Measurements from ENCODE around the gene POU5F1.

DNA sequence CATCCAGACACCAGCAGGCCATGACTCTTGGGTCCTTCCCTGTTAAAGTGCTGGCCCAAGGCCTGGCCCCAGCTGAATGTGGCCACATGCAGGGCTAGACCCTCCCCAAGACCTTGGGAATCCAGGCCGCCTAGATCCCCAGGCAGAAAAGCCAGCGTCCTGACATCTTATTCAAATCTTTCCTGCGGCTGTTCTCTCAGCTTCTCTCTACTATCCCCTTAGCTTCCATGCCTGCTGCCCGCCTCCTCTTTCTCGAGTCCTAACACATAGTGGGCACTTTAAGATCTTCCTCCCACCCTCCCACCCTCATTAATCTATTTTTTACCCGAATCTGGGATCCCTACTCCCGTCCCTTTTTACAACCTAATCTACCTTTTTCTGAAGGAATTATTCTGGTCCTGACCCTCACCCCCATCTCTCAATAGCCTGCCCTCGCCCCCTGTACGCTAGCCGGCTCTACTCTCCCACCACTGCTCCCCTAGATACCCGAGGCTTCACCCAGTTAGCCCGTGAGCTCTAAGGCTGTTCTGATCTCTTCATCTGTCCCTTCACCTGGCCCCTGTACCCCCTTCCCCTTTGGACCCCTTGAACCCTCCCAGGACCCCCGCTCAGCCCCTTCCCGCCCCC is 12.9 kb downstream of the POU5F1 start, which contains the start of gene CCHCR1:
- TF ChIP-seq, protein P1, sequence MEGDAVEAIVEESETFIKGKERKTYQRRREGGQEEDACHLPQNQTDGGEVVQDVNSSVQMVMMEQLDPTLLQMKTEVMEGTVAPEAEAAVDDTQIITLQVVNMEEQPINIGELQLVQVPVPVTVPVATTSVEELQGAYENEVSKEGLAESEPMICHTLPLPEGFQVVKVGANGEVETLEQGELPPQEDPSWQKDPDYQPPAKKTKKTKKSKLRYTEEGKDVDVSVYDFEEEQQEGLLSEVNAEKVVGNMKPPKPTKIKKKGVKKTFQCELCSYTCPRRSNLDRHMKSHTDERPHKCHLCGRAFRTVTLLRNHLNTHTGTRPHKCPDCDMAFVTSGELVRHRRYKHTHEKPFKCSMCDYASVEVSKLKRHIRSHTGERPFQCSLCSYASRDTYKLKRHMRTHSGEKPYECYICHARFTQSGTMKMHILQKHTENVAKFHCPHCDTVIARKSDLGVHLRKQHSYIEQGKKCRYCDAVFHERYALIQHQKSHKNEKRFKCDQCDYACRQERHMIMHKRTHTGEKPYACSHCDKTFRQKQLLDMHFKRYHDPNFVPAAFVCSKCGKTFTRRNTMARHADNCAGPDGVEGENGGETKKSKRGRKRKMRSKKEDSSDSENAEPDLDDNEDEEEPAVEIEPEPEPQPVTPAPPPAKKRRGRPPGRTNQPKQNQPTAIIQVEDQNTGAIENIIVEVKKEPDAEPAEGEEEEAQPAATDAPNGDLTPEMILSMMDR (conservative IDR thresholded peaks at IDR 0.05; ENCODE audit: low read depth, low read length) = no peak
- TF ChIP-seq MAFK (IDR thresholded peaks at IDR 0.05; ENCODE audit: low read depth, low read length) (no peak), RCOR1 (IDR thresholded peaks at IDR 0.05; ENCODE audit: insufficient replicate concordance, low read length) (no peak), FOS (IDR thresholded peaks at IDR 0.05; ENCODE audit: low read depth, low read length) (no peak), CHD1 (IDR thresholded peaks at IDR 0.05; ENCODE audit: low read depth, low read length) (no peak), BHLHE40 (IDR thresholded peaks at IDR 0.05; ENCODE audit: low read depth, low read length) (no peak), CEBPB (IDR thresholded peaks at IDR 0.05; ENCODE audit: low read depth, low read length) (no peak), POLR2A (IDR thresholded peaks at IDR 0.05; ENCODE audit: low read depth, low read length) (no peak), RAD21 (IDR thresholded peaks at IDR 0.05; ENCODE audit: low read length) (no peak), NFE2L2 (IDR thresholded peaks at IDR 0.05; ENCODE audit: low read depth, low read length) (no peak), MXI1 (IDR thresholded peaks at IDR 0.05; ENCODE audit: borderline replicate concordance, low read depth, low read length) (no peak), SMC3 (IDR thresholded peaks at IDR 0.05; ENCODE audit: low read depth, low read length) (no peak)
- TF ChIP-seq, protein P2, sequence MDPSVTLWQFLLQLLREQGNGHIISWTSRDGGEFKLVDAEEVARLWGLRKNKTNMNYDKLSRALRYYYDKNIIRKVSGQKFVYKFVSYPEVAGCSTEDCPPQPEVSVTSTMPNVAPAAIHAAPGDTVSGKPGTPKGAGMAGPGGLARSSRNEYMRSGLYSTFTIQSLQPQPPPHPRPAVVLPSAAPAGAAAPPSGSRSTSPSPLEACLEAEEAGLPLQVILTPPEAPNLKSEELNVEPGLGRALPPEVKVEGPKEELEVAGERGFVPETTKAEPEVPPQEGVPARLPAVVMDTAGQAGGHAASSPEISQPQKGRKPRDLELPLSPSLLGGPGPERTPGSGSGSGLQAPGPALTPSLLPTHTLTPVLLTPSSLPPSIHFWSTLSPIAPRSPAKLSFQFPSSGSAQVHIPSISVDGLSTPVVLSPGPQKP (IDR thresholded peaks at IDR 0.05; ENCODE audit: borderline replicate concordance, low read depth, low read length) = no peak
- TF ChIP-seq, protein P3, sequence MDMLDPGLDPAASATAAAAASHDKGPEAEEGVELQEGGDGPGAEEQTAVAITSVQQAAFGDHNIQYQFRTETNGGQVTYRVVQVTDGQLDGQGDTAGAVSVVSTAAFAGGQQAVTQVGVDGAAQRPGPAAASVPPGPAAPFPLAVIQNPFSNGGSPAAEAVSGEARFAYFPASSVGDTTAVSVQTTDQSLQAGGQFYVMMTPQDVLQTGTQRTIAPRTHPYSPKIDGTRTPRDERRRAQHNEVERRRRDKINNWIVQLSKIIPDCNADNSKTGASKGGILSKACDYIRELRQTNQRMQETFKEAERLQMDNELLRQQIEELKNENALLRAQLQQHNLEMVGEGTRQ (IDR thresholded peaks at IDR 0.05; ENCODE audit: low read depth, low read length) = no peak
